ENCODE results near the gene NBEA.

GRCh38 chr13:35211949-35212348 lies 269.9 kb downstream of the NBEA start:
- TF ChIP-seq CTCF (IDR thresholded peaks at IDR 0.05) (no peak), POLR2A (IDR thresholded peaks at IDR 0.05) (no peak)

All from heart left ventricle (tissue), 13 donors.